Measurements from ENCODE around the gene DCAF6.

The DCAF6 gene

DNA sequence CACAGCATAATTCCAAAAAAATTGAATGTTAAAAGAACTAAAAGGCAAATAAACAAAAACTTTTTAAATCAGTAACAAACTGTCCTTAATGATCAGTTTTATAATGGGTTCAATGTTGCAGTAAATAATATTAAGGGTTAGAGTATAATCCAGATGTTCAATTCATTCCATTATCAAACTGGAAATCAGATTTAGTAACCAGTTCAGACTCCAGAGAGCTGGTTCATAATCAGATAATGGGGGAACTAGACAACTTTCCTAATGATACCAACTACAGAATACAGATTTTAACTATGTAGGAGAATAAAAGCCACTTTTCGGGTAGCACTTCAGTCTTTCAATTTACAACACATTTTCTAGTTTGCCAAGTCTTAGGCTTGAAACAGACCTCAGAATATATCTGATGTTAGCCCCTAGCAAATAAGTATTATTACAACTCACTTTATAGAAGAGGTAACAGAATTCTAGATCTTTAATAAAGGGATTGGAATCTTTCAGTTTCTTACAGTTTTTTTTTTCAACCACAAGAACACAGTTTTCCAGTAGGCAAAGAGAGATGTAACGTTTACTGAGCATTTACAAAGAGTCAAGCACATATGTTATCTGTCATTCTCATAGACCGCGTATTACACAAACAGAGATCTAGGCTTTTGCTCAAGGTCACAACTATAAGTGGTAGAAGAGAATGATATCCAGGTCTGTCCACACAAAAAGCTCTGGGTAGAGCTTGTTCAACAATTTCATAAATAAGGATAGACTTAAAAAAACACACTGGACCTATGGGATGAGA lies 1.9 kb upstream of the DCAF6 start:
- TF ChIP-seq GATA2 (IDR thresholded peaks at IDR 0.05; ENCODE audit: low read depth, low read length) = no peak
- TF ChIP-seq GATA3 (IDR thresholded peaks at IDR 0.05; ENCODE audit: low read depth, low read length) = peak; percentile 73; the same call in 1 of the 2 replicates

DNA sequence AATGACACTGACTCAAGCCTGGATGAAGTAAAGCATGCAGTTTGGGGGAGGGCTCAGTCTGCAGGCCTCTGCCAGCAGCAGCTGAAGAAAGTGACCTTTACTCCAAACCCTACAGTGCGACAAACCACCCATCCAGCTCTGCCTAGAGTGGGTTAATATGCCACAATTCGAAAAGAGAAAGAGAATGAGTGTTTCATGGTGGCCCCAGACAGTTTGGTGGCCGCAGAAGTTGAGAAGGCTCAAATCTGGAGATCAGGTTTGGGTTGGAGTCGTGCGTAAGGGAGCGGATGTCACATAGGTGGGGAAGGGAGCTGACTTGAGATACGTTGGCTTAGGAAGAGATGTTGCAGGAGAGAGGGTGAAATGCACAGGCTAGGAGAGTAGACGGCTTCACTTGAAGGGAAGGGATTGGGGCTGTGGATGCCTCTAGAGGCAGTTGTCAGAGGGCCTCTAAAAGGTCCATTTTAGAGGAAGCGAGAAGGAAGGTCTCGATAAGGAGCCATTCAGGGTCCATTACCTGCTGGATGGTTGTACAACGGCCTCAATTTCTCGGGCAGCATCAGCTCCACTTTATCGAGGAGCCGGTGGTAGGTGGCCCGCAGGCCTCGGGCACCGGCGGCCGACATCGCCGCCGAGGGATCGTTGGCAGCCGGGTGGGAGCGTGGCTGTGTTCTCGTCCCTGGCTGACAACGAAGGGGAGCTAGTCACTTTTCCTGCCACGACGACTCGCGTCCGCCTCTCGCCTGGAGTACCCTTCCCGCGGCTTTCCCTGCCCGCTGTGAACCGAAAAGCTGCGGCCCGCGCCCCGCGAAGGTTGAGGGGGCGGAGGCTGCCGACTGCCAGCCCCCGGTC lies 1.0 kb upstream of the DCAF6 start:
- TF ChIP-seq GATA2 (IDR thresholded peaks at IDR 0.05; ENCODE audit: low read depth, low read length) (no peak), GATA3 (IDR thresholded peaks at IDR 0.05; ENCODE audit: low read depth, low read length) (no peak)

DNA sequence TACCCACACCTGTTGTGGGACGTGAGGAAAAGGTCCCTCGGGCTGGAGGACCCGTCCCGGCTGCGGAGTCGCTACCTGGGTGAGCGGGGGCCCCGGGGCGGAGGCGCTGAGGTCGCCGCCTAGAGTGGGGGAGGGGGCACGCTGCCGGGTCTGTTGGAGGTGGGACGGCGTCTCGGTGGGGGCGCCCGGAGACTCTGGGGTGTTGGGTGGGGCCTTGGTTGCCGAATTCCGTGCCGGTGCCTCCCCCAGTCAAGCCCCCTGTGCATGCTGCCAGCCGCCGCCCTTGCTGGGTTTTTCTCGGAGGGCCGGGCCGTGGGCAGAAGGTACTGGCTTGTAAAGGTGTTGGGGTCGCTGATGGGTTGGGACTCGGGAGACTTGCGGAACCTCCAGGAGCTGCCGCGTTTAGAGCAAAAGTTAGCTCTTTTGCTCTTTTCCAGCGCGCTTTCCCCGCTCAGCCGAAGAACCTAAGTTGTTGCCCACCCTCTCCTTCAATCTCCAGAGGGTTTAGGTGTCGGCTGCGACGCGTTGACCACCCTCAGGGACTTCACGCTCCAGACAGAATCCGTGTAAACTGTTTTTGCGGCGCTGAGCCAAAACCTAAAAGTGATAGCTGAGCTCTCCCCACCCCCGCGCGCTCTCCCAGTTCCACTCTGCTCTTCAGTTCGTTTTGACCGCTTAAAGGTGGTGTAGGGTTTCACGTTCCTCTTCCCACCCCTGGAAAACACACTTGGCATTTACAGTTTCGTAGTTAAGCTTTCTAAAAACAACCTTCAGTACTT lies 636 bp downstream of the DCAF6 start, which contains the start of gene MPC2:
TSS of gene MPC2 (minus strand) at position 143 of the 779 bp plus-strand sequence. CDS start 1,231 bp downstream, outside the sequence.
- TF ChIP-seq GATA2 (IDR thresholded peaks at IDR 0.05; ENCODE audit: low read depth, low read length) (no peak), GATA3 (IDR thresholded peaks at IDR 0.05; ENCODE audit: low read depth, low read length) (no peak)

GRCh38 chr1:167937709-167938010 lies 1.2 kb downstream of the DCAF6 start:
- TF ChIP-seq GATA3 (IDR thresholded peaks at IDR 0.05; ENCODE audit: low read depth, low read length) = no peak
- no peak for TF ChIP-seq GATA2 (IDR thresholded peaks at IDR 0.05; ENCODE audit: low read depth, low read length)

DNA sequence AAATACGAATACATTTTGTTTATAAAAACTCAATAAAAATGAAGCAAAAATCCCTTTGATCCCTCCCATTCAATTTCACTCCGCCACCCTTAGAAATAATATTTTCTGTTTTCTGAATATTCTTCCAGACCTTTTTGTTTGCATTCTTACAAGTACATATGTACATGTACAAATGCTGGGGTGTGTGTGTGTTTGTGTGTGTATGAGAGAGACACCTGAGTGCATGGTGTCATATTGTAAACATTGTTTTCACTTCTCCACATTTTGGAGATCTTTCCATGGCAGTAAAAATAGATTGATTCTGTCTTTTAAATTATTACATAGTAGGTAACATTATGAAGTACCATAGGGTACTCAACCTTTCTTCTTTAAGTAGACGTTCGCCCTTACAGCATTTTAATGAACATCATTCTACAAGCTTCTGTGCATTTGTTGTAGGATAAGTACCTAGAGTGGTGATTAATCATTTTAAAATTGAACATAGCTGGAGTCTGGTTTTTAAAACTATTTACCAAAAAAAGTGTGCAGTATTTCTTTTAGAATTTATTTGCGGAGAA lies 1.7 kb downstream of the DCAF6 start:
- TF ChIP-seq GATA3 (IDR thresholded peaks at IDR 0.05; ENCODE audit: low read depth, low read length) = no peak
- no peak for TF ChIP-seq GATA2 (IDR thresholded peaks at IDR 0.05; ENCODE audit: low read depth, low read length)

DNA sequence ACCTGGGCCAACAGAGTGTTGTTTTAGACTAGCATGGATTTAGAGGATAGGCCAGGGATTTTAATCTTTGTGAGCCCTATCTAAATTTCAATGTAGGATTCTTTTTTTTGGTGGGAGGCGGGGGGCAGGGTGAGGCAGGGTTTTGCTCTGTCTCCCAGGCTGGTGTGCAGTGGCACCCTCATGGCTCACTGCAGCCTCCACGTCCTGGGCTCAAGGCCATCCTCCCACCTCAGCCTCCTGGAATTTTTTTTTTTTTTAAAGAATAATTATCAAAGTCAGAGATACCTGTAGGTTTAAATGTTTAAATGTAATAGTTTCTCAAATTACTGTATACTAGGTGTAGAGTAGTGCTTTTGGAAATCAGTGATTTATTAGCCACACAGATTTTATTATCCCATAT lies 3.8 kb downstream of the DCAF6 start:
- no peak for TF ChIP-seq GATA2 (IDR thresholded peaks at IDR 0.05; ENCODE audit: low read depth, low read length)
- TF ChIP-seq GATA3 (IDR thresholded peaks at IDR 0.05; ENCODE audit: low read depth, low read length) = no peak

GRCh38 chr1:167943541-167943940 lies 7.1 kb downstream of the DCAF6 start:
- no peak for TF ChIP-seq GATA3 (IDR thresholded peaks at IDR 0.05; ENCODE audit: low read depth, low read length)
- no peak for TF ChIP-seq GATA2 (IDR thresholded peaks at IDR 0.05; ENCODE audit: low read depth, low read length)

DNA sequence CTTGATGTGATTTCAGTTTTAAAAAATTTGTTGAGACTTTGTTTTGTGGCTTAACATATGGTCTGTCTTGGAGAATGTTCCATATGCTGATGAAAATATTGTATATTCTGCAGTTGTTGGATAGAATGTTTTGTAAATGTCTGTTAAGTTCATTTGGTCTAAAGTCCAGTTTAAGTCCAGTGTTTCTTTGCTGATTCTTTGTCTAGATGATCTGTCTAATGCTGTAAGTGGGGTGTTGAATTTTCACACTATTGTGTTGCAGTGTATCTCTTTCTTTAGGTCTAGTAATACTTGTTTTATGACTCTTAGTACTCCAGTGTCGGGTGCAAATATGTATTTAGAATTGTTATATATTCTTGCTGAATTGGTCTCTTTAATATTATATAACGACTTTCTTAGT lies 11.2 kb downstream of the DCAF6 start:
- TF ChIP-seq GATA3 (IDR thresholded peaks at IDR 0.05; ENCODE audit: low read depth, low read length) = no peak
- TF ChIP-seq GATA2 (IDR thresholded peaks at IDR 0.05; ENCODE audit: low read depth, low read length) = no peak

- TF ChIP-seq GATA3 (IDR thresholded peaks at IDR 0.05; ENCODE audit: low read depth, low read length) = no peak
- no peak for TF ChIP-seq GATA2 (IDR thresholded peaks at IDR 0.05; ENCODE audit: low read depth, low read length)
Measured at GRCh38 chr1:167949785-167950184, 13.3 kb downstream of the DCAF6 start.

DNA sequence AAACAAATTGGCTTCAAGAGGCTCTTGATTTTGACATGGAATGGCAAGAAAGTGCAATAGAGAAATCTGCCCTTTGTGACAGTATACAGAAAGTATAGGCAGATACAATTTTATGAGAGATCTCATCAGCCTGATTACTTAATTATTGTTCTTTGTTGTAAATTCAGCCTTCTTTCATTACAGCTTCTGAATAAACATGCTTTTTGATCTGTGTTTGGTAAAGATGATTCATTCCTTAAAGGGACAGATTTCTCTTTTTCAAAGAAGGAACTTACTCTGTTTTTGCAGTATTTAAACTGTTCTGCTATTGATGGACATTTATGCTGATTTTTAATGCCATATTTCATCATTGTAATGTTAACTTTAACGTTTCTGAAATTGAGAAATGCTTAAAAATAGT lies 14.1 kb downstream of the DCAF6 start:
- no peak for TF ChIP-seq GATA3 (IDR thresholded peaks at IDR 0.05; ENCODE audit: low read depth, low read length)
- no peak for TF ChIP-seq GATA2 (IDR thresholded peaks at IDR 0.05; ENCODE audit: low read depth, low read length)

DNA sequence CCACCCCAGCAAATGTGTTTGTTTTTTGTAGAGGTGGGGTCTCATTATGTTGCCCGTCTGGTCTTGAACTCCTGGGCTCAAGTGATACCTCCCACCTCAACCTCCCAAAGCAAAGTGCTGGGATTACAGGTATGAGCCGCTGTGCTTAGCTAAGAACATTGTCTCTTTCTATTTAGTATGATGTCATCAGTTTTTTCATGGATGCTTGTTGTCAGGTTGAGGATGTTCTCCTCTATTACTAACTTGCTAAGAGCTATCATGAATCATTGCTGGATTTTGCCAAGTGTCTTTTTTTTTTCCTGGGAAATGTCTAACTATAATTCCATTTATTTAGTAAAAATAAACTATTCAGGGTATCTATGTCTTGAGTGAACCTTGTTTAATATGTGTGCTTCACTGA lies 19.4 kb downstream of the DCAF6 start:
- no peak for TF ChIP-seq GATA3 (IDR thresholded peaks at IDR 0.05; ENCODE audit: low read depth, low read length)
- no peak for TF ChIP-seq GATA2 (IDR thresholded peaks at IDR 0.05; ENCODE audit: low read depth, low read length)

DNA sequence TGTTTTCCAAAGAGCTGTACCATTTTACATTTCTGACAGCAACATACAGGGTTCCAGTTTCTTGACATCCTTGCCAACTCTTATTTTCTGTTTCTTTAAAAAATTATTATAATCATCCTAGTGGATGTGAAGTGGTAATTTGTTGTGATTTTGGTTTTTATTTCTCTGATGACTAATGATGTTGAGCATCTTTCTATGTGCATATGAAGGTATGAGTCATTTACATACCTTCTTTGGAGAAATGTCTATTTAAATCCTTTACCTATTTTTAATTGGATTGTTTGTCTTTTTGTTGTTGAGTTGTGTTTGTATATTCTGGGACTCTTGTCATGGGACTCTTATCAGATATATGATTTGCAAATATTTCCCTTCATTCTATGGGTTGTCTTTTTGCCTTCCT lies 21.2 kb downstream of the DCAF6 start:
- TF ChIP-seq GATA2 (IDR thresholded peaks at IDR 0.05; ENCODE audit: low read depth, low read length) (no peak), GATA3 (IDR thresholded peaks at IDR 0.05; ENCODE audit: low read depth, low read length) (no peak)

DNA sequence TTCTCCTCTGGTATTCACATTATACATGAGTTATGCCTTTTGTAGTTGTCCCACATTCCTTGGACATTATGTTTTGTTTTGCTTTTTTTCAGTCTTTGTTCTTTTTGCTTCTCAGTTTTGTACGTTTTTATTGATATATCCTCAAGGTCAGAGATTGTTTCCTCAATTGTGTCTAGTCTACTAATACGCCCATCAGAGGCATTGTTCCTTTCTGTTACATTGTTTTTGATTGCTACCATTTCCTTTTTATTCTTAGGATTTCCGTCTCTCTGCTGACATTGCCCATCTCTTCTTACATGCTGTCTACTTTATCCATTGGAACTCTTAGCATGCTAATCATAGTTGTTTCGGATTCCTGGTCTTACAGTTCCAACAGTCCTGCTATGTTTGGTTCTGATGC lies 28.2 kb downstream of the DCAF6 start:
- TF ChIP-seq GATA2 (IDR thresholded peaks at IDR 0.05; ENCODE audit: low read depth, low read length) = no peak
- no peak for TF ChIP-seq GATA3 (IDR thresholded peaks at IDR 0.05; ENCODE audit: low read depth, low read length)

DNA sequence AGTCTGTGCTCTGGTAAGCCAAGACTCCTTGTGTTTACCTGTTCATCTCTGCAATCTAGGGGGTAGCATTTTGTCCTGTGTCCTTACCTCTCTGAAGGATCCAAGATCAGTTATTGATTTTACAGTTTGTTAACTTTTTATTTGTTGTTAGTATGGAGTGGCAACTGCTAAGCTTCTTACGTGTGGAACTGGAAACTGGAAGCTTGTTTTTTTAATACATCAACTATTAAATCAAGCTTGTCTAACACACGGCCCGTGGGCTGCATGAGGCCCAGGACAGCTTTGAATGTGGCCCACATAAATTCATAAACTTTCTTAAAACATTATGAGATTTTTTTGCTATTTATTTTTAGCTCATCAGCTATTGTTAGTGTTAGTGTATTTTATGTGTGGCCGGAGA lies 29.6 kb downstream of the DCAF6 start:
- TF ChIP-seq GATA2 (IDR thresholded peaks at IDR 0.05; ENCODE audit: low read depth, low read length) (no peak), GATA3 (IDR thresholded peaks at IDR 0.05; ENCODE audit: low read depth, low read length) (no peak)
